Activated CD8-positive, alpha-beta memory T cell treated with anti-CD3 and anti-CD28 coated beads for 1 hour (primary cell): ENCODE data around the gene ADARB2.

Experiments
- DNase-seq, 2 donors: peaks; one replicate each; pipeline ENCODE4 v3.0.0-alpha.2; 2020; ENCODE audit warnings: low read depth in 1 of 2; ENCODE audit errors: extremely low read depth in 1 of 2

Gene ADARB2

DNA sequence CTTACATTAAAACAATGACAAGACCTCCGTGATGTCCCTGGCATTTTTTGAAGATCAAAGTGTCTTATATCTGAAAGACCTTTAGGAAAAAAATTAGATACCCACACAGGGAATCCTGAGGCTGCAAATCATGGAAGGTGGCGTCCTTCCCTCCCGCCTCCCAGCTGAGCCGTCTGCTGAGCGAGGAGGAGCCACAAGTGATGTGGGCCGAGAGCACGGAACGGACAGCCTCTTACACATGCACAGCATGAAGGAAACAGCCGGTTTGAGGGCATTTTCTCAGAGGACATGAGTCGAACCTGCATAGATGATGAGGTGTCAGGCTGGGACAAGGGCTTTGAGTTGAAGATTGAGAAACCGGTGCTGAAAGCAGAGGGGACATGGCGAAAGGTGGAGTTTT is 163.3 kb downstream of the ADARB2 start:
- no peak for DNase-seq

DNA sequence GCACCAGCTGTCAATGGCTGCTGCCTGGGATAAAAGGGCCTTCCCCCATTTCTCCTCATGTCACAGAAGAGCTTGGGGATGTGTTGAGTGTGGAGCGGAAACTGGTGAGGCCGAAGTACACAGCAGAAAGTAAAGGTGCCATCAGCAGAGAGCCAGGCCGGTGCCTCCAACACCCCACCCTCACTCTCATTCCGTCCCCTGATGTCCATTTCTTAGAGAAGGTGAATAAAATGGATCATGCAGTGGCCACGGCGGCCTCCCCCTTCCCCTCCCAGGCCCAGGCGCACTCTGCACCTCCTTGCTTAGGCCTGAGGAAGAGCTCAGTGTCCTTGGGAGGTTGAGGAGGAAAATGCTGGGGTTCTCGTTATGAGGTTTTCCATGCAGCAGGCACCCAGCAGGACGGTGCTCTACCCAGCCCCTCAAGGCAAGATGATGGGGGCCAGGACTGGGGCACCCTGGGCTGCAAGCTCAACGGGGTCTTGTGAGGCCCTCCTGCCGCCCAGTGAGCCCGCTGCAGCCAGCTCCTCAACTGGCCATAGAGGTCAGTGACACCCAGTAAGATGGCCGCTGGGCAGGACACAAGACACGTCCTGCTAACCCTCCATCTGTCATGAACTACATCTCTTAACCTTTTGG is 163.9 kb downstream of the ADARB2 start:
- no peak for DNase-seq

DNA sequence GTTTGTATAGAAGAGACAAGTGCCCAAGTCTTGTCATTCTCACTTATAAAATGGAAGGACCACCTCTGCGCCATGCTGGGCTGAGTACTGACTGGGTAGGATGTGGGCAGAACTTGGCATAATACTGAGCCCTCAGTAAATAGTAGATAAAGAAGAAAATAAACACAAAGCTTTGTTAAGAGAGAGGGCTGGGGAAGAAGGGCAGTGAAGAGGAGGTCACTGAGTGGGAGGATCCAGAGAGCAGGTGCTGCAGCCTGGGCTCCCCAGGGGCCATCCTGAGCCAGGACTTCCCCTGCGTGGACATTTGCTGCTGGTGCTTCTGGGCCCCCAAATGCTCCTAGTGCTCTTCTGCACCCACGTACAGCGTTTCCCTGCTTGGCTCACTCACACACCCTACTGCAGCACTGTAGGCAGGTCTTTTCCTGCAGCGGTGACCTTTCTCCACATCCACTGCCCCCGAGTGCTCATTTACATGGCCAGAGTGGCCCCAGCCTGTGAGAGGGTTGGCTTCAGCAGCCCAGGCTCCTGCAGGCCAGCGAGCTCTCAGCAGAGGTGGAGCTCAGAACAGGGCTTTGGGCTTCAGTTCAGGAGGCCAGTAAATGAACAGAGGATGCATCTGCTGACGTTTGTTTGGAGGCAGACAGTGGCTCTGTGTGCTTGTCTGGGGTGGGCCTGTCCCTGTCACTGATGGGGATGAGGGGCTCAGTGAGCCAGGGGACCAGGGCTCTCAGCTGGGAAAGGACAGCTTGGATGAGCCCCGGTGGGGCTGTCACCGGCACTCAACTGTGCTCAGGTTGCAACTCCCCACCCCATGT is 164.6 kb downstream of the ADARB2 start:
- DNase-seq, result no peak

DNA sequence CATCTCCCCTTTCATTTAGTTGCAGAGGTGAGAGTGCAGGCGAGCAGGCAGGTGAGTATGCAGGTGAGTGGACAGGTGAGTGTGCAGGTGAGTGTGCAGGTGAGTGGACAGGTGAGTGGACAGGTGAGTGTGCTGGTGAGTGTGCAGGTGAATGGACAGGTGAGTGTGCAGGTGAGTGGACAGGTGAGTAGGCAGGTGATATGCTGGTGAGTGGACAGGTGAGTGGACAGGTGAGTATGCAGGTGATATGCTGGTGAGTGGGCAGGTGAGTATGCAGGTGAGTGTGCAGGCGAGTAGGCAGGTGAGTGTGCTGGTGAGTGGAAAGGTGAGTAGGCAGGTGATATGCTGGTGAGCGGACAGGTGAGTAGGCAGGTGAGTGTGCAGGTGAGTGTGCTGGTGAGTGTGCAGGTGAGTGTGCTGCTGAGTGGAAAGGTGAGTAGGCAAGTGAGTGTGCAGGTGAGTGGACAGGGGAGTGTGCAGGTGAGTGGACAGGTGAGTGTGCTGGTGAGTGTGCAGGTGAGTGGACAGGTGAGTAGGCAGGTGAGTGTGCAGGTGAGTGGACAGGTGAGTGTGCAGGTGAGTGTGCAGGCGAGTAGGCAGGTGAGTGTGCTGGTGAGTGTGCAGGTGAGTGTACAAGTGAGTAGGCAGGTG is 165.6 kb downstream of the ADARB2 start:
- no peak for DNase-seq

DNA sequence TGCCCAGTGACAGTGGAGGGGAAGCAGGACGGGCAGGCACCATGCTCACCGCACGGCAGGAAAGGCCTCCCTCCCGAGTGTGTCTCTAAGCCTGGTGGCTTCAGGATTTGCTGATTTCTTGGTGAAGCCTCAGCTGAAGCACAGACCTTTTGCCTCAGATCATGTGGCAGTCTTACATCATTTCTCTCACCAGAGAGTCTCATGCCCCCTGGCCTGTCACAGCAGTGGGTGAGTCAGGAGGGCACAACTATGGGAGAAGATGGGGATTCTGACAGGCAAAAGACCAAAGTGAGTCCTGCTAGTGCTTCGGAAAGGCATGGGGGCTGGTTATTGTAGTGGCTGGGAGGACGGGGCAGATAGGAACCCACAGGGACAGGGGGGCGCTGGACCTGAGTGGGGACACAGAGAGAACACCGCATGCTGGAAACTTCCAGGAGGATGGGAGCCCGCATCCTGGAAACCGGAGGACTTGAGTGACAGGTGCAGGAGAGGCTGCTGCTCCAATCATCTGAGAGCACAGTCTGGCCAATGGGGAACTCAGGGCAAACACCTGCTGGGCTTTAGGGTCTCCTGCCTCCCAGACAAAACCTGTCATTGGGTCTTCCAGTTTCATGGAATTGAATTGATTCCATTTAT is 166.8 kb downstream of the ADARB2 start:
- DNase-seq, result no peak

DNA sequence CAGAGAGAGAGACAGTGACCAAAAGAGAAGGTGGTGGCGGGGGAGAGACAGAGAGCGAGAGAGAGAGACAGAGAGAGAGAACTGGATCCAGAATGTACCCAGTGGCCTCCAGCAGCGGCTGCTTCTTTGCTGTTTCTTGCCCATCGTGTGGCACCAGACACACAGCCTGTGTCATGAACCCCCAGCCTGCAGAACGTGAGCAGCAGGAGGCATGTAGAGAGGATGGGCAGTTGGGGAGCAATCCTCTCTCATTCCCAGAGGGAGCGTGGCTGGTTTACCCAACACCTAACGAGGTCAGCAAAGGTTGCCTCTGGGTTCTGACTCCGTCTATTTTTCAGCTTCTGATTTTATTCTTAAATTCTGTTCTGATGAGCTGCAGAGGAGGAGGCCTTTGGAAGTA is 168.1 kb downstream of the ADARB2 start:
- DNase-seq, result no peak

DNA sequence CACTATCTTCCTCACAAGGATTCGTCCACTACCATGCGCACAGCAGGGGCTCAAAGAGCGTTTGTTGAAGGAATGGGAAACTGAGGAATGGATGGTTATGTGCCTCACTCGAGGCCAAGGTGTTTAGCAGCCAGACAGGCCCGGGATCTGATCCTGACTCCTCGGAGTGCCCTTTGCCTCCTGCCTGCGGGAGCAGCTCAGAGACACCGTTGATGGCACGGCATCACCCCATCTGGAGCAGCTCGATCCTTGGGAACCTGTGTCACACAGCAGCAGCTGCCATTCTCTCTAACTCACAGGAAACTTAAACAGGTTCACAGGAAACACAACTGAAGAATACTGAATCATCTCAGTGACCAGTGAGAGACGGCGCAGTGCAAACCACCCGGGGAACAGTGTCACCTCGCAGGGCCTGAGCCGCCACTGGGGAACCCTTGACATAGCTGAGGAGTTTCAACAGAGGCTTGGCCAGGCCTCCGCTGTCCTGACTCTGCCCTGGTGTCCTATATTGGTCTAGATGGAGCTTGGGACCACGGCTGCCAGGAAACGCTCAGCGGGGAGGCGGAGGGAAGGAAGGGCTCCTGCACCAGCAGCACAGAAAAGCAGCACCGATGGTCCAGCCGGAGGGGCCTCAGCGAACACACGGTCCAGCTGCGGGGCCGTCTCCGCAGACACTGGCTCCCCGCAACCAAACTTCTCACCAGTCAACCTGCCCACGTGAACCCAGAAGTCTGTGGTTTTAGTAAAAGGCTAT is 169.4 kb downstream of the ADARB2 start:
- no peak for DNase-seq

DNA sequence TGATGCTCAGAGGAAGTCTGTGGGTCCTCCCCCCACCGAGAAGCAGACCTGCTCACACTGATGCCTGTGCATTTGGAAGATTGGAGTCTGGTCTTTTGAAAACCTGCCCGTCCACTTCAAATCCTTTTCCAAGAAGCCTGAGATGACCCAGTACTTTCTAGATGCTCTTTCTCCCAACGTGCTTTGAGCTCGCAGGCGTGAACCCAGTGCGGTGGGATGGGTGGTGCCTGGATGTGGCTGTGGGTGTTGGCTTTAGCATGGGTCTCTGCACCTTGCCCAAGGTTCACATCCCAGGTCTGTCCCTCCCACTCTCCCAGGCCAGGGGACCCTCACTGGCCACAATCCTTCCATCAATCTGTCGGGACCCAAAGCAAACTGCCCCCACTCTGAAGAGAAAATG is 170.2 kb downstream of the ADARB2 start:
- no peak for DNase-seq

DNA sequence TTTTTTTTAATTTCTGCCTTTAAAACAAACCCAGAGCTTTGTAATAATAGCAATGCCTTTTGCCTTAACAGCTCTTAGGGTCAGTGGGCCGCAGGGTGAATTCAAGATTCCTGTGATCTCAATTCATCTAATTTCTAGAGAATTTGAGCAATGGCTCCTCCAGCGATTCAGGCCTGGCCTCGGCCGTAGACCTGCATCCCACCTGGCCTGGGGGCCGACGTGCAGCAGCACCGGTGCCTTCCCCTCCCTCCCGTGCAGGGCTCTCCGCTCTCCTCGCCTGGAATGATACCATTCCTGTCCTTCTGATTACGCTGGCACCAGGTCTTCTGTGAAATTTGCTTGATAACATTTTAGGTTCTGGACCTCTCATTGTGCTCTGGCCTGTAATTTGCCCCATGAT is 172.5 kb downstream of the ADARB2 start:
- no peak for DNase-seq

DNA sequence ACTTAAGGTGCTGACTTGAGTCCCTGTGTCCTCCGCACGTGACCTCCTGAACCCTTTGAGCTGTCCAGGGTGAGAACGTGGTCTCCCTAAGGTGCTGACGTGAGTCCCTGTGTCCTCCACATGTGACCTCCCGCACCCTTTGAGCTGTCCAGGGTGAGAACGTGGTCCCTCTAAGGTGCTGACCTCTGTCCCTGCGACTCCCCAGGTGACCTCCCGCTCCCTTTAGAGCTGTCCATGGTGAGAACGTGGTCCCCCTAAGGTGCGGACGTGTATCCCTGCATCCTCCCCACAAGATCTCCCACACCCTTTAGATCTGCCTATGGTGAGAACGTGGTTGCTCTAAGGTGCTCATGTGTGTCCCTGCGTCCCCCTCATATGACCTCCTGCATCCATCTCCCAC is 174.3 kb downstream of the ADARB2 start:
- no peak for DNase-seq

DNA sequence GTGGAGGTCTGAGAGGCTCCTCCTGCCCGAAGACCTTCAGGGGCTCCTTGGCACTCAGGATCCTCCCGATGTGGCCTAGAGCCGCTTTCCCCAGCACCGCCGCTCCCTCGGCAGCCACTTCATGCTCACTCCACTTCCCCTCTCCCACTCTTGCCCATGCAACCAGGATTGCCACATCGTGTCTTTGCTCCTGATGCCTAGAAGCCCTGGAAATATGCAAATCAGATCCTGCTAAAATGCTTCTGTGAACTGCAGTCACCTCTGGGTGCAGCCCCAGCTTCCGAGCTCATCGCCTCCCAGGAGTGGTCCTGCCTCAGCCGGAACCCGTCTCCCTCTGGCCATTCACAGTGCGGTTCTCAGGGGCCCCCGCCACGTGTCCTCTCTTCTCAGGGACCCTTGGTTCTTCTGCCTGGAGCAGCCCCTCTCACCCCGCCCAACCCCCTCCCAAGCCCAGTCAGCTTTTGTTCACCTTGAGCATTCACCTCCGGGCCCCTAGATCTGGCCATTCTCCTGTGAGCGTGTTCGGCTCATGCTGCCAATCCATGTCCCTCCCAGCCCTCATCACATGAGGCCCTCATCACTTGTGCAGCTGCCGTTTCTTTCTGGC is 175.5 kb downstream of the ADARB2 start:
- no peak for DNase-seq

DNA sequence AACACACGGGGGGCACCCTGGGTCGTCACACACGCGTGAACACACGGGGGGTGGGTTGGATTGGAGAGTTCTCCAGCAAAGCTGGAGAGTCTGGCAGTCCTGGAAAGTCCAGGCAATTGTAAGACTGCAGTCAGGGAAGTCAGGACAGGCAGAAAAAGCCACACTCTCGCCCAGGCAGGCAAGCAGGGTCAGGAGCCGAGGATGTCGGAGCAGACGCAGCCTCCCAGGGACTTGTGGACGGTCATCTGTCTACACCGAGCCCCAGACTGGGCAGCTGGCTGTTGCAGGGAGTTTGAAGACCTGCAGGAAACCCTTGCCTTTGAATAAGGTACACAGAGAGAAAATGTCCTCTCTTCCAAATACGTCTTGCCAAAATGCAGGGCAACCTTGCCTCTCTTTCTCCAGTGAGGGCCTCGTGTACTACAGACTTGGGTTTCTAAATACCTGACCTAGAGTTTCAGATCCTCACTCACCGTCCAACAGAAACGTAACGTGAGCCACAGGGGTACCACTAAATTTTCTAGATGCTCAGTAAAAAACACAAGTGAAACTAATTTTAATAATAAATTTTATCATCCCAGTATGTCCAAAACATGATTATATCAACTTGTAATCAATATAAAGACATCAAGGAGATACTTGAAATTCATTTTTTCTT is 176.7 kb downstream of the ADARB2 start:
- no peak for DNase-seq

DNA sequence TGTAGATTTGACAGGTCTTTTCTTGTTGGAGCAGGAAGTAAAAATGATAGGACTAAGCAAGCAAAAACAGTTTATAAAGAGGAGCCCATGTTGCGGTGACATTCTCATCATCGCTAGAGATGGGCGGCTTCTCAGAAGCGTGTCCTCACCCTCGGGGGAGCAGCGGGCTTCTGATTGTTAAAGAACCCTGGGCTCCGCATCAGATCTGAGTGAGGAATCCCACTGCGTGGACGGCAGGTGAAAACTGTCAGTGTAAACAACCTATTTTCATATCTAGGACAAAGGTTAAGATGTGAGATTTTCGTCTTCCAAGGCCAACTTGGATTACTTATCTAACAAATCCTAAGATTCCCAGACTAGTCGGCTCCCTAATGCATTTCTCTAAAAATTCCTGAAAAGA is 177.6 kb downstream of the ADARB2 start:
- no peak for DNase-seq

DNA sequence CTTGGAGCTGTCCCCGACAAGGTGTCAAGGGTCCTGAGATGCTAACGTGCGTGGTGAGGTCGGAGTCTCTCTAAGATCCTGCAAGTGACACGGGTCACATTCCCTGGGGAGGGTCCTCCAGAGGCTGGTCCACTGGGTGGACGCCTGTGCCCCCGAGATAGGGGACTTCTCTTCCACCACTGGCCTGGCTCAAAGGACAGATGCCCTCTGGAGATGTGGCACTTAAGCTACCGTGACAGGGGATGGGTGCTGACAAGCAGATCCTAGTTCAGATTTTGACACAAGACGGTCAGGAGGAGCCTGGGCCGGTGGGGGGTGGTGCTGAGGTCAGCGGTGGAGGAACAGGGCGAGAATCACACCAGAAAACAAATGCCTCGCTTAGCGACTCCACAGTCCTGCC is 178.0 kb downstream of the ADARB2 start:
- no peak for DNase-seq

DNA sequence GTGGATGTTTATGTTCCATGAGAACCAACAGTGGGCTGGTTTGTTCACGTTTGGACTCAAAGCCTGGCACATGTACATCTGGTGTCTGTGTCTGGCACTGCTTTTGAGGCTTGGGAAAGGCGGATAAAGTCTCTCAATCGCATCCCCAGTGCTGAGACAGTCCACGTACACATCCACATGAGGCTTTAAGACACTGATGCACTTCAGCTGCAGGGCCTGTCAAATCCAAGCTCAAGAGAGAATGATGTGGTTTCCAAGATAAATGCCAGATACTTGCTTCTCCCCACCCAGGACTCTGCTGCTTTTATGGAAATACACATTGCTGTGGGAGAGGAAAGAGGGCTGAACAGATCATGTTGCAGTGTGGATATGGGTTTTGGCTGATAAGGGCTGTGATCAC is 178.4 kb downstream of the ADARB2 start:
- no peak for DNase-seq

DNA sequence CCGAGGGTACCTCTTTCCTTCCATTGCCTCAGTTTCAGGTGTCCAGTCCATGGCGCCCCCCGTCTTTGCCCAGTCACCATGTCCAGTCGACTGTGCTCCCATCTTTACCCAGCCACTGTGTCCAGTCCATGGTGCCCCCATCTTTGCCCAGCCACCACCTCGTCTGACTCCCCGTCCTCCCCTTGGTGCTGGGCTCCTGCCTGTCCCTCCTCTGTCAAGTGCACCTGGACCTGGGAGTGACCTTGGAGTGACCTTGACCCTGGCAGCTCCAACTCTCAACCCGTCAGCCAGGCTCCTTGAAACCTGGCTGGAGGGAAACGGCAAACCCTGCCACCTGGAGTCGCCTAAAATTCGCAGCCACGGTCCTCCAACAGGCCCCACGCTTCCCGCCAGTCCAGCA is 180.2 kb downstream of the ADARB2 start:
- no peak for DNase-seq

DNA sequence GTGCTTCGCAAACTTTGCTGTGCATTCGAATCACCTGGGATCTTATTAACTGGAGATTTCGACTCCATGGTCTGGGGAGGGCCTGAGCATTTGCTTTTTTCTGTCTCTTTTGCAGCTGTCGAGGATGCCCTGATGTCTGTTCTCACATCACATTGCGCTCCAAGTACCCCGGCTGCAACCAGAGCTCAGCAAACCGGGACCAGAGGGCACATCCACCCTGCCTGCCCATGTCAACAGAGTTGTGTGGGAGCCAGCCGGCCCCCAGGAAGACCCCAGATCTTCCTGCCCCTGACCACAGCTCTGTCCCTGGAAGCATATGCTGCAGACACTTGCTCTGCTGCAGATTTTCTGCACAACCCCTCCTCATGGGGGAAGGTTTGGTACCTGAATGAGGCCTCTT is 180.8 kb downstream of the ADARB2 start:
- no peak for DNase-seq

DNA sequence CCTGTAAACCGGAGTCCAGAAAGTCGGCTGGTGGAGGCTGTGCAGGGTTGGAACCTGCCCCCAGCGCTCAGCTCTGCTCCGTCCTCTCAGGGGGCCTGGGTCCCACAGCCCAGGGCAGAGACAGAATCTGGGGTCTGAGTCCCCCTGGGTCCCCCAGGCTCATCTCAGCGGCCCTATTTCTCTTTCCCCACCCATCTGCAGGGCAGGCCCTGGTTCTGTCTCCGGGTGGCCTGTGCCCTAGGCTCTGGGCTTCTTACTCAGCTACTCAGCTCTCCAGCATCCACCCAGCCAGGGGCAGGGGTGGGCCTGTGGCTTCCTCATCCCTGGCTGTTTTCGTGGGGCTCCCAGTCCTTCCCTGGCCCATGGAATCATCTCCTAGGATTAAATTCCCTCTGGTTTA is 183.4 kb downstream of the ADARB2 start:
- no peak for DNase-seq

DNA sequence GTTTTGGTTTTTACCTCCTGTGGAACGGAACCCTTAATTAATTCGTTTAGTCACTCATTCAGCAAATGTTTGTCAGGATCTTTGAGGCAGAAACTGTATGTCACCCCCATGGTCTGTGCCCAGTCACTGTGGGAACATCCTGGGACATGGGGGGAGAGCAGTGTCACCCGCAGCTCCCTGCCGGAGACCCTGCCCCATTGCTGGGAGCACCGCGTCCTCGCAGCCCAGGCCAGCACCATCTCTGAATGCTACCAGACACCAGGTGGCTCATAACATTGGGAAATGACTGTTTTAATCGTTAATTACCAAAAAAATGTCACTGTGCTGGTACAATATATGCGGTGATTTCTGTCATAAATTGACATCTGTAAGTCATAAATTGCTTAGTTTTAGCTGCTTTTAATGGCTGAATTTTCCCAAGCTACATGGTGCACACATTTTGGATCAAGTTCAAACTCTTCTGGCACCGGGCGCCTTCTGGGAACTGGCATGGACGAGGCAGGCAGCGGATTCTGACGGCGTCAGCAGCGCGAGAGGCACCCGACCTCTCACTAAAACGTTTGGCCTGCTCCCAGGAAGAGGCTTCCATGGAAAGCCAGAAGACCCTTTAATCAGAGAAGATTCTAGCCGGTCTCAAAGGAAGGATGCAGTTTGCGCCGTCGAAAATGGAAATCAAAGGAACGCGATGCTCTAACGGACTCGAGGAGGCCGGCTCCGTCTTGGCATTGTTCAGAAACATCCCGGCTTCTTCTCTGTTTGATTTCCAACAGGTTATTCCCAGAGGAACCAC is 184.2 kb downstream of the ADARB2 start:
- no peak for DNase-seq
